Cardiac septum (tissue), 1 donor: ENCODE measurements around the gene CCT8. TPM values are rescaled to one million over a fixed set of nuclear protein-coding genes. Genes with fewer than 3 reads are reported as not detected.
"Not testable (repeated sequence)": the region's sequence is repeated elsewhere in the genome, so short reads cannot be mapped to it uniquely, and the experiment has no call there.

Source experiments
- DNase-seq: peaks from one replicate; pipeline ENCODE4 v3.0.0-alpha.2; 2020; ENCODE audit warnings: low spot score
- intact Hi-C: fragments of 100-400 bp; cut with DNase I; formaldehyde crosslinking; loops from one replicate; pipeline ENCODE4 v1.14.0; 2022
- total RNA-seq: library from RNA; stranded (reverse); fragmentation: NEBNext Ultra II Directional; extraction: Animal tissue kit (Norgen Biotek cat#: 25700); gene quantifications from one replicate; pipeline ENCODE4 v1.2.1, GENCODE V29; 2021
- donor health status: DM: no; HTN: no; CAD: no.

The CCT8 gene
- total RNA-seq, 1 donor from 2014 or later: 116 TPM

DNA sequence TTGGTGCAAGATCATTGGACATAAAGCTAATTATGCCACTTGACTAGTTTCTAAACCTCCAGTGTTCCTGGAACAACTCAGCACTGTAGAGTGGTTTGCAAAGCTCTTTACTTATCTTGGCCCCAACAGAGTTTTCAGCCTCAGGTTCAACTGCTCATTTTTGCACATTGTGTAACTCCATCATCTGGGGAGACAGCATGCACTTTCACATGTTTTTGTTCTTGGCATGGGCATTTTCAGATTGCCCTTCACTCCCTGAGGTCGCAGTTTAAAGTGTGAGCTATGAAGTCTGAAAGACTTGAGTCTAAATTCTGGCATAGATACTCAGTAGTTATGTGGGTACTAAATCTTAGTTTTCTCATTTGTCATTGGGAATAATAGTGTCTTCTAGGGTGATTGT lies 43.9 kb downstream of the CCT8 start:
- intact Hi-C loops: no loop called here
- no peak for DNase-seq

DNA sequence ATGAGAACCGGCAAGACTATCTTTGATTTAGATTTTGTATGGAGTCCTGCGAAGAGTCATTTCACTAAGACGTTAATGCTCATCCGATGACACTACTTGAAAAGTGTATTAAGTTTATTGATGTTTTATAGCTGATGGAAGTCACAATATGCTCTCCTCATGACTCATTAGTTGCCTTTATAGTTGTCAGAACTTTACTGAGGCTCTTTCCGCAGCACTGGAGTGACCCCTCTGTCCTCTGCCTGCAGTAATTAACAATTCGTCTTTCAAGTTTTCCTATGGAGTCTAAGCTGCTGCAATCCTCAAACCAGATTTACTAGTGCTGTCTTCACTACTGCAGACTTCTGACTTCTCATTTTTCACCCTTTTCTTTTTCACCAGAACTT lies 48.1 kb downstream of the CCT8 start:
- intact Hi-C loops: loop anchor here (2.0 kb wide), 1 partner anchor 33 kb away; the partner anchor contains the start of gene LTN1
- no peak for DNase-seq

DNA sequence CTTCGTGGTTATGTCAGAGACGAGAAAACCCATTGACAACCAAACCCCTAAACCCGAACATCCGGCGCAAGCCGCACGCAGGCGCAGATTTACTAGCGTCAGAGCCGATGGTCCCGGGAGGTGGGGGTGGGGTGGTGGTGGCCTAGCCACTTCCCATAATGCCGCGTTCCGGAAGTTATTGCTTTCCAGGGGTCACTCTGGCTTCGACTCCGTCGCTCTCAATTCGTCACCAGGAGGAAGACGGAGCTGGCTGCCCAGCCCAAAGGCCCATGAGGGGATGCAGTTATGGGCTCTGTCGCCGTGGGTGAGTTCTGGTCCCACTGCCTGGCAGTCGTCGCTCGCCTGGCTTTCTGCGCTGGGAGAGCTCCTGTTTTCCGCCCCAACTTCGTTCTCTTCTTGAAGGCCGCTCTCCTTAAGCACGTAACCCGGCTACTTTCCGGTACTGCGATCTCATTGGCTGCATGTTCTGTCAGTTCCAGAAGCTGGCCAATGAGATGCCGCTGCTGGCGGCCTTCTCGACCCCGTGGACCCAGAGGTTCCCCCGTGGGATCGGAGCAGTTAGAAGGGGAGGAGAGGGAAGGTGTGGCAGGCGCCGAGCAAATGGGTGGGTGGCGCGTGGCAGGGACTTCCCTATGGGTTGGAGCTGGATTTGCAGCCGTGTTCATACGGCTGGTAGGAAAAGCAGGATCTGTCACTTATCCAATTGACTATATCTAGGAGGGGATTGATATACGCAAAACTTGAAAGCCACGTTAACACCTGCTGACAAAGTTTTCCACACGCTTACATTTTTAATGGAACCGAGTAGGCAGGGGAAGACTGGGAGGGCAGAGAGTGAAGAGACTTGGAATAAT lies 48.7 kb downstream of the CCT8 start, which contains the start of gene USP16:
USP16 (plus strand) TSS at position 195 of the 854 bp plus-strand sequence. CDS start 3,246 bp downstream, outside the sequence.
- DNase-seq: peak; percentile 97
- intact Hi-C loops: loop anchor here (2.0 to 5.0 kb wide), 2 partner anchors 32 to 48 kb away; partner anchors contain the start of genes CCT8 and LTN1

DNA sequence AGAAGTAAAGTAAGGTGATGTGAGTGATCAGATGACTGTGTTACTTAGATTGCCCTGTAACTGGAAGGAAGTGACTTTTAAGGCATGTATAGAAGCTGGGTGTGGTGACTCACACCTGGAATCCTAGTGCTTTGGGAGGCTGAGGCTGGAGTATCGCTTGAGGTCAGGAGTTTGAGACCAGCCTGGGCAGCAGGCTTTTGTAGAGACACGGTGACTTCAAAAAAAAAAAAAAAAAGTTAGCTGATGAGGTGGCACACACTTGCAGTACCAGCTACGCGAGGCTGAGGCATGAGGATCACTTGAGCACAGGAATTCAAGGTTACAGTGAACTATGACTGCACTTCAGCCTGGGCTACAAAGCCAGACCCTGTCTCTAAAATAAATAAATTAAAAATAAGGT lies 51.3 kb downstream of the CCT8 start:
- intact Hi-C loops: loop anchor here (5.0 kb wide), 1 partner anchor 50 kb away; the partner anchor contains the start of gene CCT8
- DNase-seq: no peak

DNA sequence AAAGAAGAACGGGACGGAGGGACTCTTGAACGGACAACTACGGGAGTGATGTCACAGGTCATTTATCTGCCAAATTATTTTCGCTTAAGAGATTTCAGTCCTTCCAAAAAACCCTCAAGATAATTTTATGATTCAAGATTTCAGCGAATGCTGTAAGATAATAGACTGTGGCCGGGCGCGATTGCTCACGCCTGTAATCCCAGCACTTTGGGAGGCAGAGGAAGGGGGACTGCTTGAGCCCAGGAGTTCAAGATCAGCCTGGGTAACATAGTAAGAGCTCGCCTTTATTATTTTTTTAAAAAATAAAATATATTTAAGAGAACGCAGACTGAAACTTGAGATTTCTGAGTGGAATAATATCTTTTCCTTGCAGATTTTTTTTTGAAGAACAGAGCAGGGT lies 54.9 kb downstream of the CCT8 start:
- intact Hi-C loops: loop anchor here (2.0 kb wide), 1 partner anchor 16 kb away; no protein-coding TSS in a partner anchor
- no peak for DNase-seq

DNA sequence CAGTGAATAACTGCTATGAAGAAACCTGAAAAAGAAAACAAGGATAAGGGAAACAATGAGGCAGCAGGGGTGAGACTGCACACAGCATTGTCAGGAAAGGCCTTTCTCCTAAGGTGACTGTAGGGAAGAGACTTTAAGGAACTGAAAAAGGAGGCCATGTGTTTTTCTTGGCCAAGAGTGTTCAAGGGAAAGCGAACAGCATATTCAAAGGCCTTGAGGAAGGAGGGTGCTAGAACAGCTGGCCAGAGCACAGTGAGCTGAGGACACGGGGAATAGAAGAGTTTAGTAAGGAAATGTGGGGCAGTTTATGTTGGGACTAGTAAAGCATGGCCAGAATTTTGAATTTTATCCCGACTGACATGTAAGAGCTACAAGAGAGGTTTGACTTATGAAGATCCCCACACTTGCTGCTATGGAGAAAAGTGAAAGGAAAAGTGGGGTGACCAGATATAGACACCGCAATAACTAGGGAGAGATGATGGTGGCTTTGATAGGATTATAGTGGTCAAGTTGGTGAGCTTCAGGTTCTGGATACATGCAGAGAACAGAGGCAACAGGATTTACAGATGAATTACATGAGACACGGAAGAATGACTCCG lies 55.7 kb downstream of the CCT8 start:
- intact Hi-C loops: loop anchor here (2.0 kb wide), 1 partner anchor 15 kb away; no protein-coding TSS in a partner anchor

DNA sequence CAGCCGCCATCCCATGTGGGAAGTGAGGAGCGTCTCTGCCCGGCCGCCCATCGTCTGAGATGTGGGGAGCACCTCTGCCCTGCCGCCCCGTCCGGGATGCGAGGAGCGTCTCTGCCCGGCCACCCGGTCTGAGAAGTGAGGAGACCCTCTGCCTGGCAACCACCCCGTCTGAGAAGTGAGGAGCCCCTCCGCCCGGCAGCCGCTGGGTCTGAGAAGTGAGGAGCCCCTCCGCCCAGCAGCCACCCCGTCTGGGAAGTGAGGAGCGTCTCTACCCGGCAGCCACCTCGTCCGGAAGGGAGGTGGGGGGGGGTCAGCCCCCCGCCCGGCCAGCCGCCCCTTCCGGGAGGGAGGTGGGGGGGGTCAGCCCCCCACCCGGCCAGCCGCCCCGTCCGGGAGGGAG lies 62.2 kb downstream of the CCT8 start:
- intact Hi-C loops, DNase-seq: not testable (repeated sequence)

More for the DNA sequence above, 55.7 kb downstream of the CCT8 start:
- no peak for DNase-seq

DNA sequence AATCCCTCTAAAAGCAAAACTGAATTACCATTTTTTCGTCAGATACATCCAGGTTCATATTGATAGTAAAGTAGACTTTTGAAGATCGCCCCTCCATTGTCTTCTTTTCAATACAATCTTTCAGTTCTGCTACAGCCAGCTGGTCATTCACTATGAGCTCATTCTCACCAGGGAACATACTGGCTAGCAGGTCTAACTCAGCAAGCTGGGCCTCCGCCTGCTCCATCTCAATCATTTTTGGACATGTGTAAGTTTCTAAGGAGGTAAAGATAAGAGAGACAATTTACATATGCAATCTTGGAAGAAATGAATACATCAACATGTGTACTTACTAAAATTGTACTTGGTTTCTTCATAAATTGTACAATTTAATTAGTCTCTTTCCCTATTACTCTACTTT lies 65.1 kb downstream of the CCT8 start:
- DNase-seq: no peak
- intact Hi-C loops: no loop called here

DNA sequence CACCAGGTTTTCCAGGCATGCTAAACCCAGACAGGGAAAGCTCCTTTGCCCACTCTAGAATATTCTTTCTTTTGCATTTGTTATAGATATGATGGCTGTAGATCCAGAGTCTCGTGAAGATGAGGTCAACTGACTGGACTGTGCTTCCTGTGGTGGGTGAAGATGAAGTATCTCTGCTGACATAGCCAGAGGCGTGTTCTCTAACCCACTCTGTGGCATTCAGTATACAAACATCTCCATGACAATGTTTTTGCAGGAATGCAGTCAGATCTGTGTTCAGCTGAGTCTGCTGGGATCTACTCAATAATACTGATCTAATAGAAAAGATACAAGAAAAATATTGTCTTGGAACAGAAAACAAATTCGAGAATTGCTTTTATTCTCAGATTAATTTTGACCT lies 65.6 kb downstream of the CCT8 start:
- DNase-seq: no peak
- intact Hi-C loops: no loop called here

DNA sequence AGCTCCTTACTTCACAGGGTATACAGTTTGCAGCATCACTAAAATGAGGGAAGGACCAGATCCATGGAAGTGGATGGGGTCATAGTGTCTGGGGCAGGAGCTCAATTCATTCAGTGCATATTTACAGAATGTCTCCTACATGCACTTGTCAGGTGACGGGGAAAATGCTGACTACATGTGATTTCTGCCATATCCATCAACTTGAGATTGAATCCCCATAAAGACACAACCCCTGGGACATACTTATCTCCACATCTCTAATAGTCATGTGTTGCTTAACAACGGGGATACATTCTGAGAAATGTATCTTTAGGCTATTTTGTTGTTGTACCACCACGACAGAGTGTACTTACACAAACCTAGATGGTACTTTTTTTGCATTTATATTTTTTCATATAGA lies 66.3 kb downstream of the CCT8 start:
- DNase-seq: no peak
- intact Hi-C loops: no loop called here

Other genes starting within 250 kb of the CCT8 start
- 18.6 TPM for gene LTN1, start 80.8 kb downstream of the CCT8 start, total RNA-seq
- 10.3 TPM for gene RWDD2B, start 54.3 kb downstream of the CCT8 start, total RNA-seq
- gene USP16, start 49.0 kb downstream of the CCT8 start, total RNA-seq: 37.8 TPM
- 85.8 TPM for gene MAP3K7CL, start 57.0 kb upstream of the CCT8 start, total RNA-seq
- gene BACH1, start 225.3 kb upstream of the CCT8 start, total RNA-seq: 51.3 TPM